Measurements from ENCODE around the gene RASSF5. TPM values are rescaled to one million over a fixed set of nuclear protein-coding genes. Genes with fewer than 3 reads are reported as not detected.

RASSF5 gene
- polyA plus RNA-seq, 2 of the 4 experiments (the other 2 are of a cell fraction): 2.0 to 2.2 TPM

DNA sequence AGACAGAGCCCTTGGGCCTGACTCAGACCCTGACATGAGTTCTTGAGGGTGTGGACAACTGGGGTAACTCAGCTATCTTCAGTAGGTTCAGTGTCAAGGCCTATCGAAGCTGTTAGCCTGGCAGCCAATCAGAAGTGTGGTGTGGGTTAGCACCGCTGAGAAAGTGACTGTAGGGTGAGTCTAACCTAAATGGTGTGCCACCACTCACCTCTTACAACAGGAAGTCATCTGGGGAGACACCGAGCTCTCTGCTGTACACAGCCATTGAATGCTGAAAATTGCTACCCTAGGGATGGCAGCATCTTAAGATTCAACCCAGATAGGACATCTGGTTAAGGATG is 44.6 kb downstream of the RASSF5 start:
- CTCF ChIA-PET: interaction anchor here (0.6 to 1.4 kb wide), 5 partner anchors 14 to 82 kb away, joined by 3 to 5 read pairs (median 3); no protein-coding TSS in a partner anchor
- Histone ChIP-seq H3K27ac (no peak overlapping the region), H3K4me1 (peaks cover 5% of the 10 kb centered on the region; the same call in 1 of the 3 replicates), H3K4me3 (no peak overlapping the region), H3K9me3 (no peaks in the 10 kb centered on the region), H3K4me2 (no peak overlapping the region)
- TF ChIP-seq CEBPB (IDR thresholded peaks at IDR 0.05): no peak
- no peak for TF ChIP-seq MAX (IDR thresholded peaks at IDR 0.05)
- no peak for TF ChIP-seq ESRRA (IDR thresholded peaks at IDR 0.05; ENCODE audit: borderline replicate concordance, low read length)
- no peak for TF ChIP-seq NPAS2 (CRISPR knock-in tag; IDR thresholded peaks at IDR 0.05; ENCODE audit: borderline replicate concordance)
- no peak for TF ChIP-seq CBX2 (IDR thresholded peaks at IDR 0.05; ENCODE audit: borderline replicate concordance, low read depth)
- no peak for TF ChIP-seq ZNF302 (CRISPR knock-in tag; IDR thresholded peaks at IDR 0.05)
- TF ChIP-seq HEYL (CRISPR knock-in tag; IDR thresholded peaks at IDR 0.05): no peak
- TF ChIP-seq, protein P1, sequence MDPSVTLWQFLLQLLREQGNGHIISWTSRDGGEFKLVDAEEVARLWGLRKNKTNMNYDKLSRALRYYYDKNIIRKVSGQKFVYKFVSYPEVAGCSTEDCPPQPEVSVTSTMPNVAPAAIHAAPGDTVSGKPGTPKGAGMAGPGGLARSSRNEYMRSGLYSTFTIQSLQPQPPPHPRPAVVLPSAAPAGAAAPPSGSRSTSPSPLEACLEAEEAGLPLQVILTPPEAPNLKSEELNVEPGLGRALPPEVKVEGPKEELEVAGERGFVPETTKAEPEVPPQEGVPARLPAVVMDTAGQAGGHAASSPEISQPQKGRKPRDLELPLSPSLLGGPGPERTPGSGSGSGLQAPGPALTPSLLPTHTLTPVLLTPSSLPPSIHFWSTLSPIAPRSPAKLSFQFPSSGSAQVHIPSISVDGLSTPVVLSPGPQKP (IDR thresholded peaks at IDR 0.05; ENCODE audit: low read depth, low read length): no peak
- TF ChIP-seq SMC3 (IDR thresholded peaks at IDR 0.05): no peak
- 43% methylated on average over 3 of the region's 3 CpGs for WGBS (ENCODE audit: missing lambda C conversion rate)
- DNase-seq (ENCODE audit: low read depth in 1 of 2, low spot score in 1 of 2): no peak
- no peak for FAIRE-seq
- POLR2A ChIA-PET: no interaction called here
- ATAC-seq: no peak

DNA sequence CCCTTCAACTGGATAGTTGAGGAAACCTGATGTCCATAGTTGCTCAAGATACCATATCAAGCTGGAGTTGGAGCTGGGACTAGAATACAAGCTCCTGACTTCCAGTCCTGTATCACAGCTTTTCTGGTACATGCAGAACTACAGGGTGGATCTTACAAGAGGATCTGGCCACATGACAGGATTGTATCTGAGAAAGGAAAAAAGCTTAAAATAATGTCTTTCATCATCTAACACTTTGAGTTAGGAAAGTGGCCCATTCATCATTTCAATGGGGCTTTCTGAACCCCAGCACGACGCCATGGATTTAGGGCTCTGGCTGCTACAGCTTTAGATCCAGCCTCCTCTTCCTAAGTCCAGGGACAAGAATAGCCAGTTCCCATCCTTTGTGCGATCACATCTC is 46.9 kb downstream of the RASSF5 start:
- no peak for FAIRE-seq
- ChIA-PET CTCF (interaction anchor here (0.8 to 4.7 kb wide), 8 partner anchors 10 to 110 kb away, joined by 3 to 52 read pairs (median 6); no protein-coding TSS in a partner anchor), POLR2A (no interaction called here)
- no peak overlapping the region for H3K27ac ChIP-seq
- 85% methylated on average over 3 of the region's 3 CpGs for WGBS (ENCODE audit: missing lambda C conversion rate)
- H3K4me3 ChIP-seq: no peak overlapping the region
- H3K4me2 ChIP-seq: no peak overlapping the region
- no peak for ATAC-seq
- H3K9me3 ChIP-seq: no peaks in the 10 kb centered on the region
- peaks cover 14% of the 10 kb centered on the region for H3K4me1 ChIP-seq
- TF ChIP-seq TP53 (CRISPR knock-in tag; IDR thresholded peaks at IDR 0.05) (no peak), GATA3 (IDR thresholded peaks at IDR 0.05; ENCODE audit: borderline replicate concordance) (no peak), NFE2L2 (conservative IDR thresholded peaks at IDR 0.05; ENCODE audit: low read length) (no peak), FOSL2 (IDR thresholded peaks at IDR 0.05) (no peak), FOSL2 (CRISPR knock-in tag; IDR thresholded peaks at IDR 0.05) (no peak), CBX2 (IDR thresholded peaks at IDR 0.05; ENCODE audit: borderline replicate concordance, low read depth) (no peak), HOXB13 (CRISPR knock-in tag; IDR thresholded peaks at IDR 0.05; ENCODE audit: low read depth) (no peak)
- no peak for DNase-seq (ENCODE audit: low read depth in 1 of 2, low spot score in 1 of 2)

GRCh38 chr1:206554701-206555472 is 47.6 kb downstream of the RASSF5 start:
- WGBS (ENCODE audit: missing lambda C conversion rate): 75% methylated on average over 1 of the region's 1 CpG
- FAIRE-seq (no peak), DNase-seq (ENCODE audit: low read depth in 1 of 2, low spot score in 1 of 2) (no peak), ATAC-seq (no peak)
- Histone ChIP-seq H3K9me3 (no peaks in the 10 kb centered on the region), H3K4me3 (no peak overlapping the region), H3K4me1 (peaks cover 14% of the 10 kb centered on the region), H3K4me2 (no peak overlapping the region), H3K27ac (no peak overlapping the region)
- ChIA-PET CTCF (interaction anchor here (0.8 to 4.7 kb wide), 11 partner anchors 10 to 109 kb away, joined by 3 to 52 read pairs (median 3); no protein-coding TSS in a partner anchor), POLR2A (interaction anchor here (0.7 kb wide), 1 partner anchor 14 kb away, joined by 3 read pairs; no protein-coding TSS in a partner anchor)
- TF ChIP-seq PHF8 (IDR thresholded peaks at IDR 0.05; ENCODE audit: borderline replicate concordance, low read depth): no peak
- no peak for TF ChIP-seq RFX5 (IDR thresholded peaks at IDR 0.05)
- TF ChIP-seq MAFK (IDR thresholded peaks at IDR 0.05; ENCODE audit: partially characterized antibody): no peak
- TF ChIP-seq HOXB5 (CRISPR knock-in tag; IDR thresholded peaks at IDR 0.05): no peak
- TF ChIP-seq FOSB (CRISPR knock-in tag; IDR thresholded peaks at IDR 0.05): no peak
- TF ChIP-seq NFE2L2 (conservative IDR thresholded peaks at IDR 0.05; ENCODE audit: low read length): no peak
- TF ChIP-seq ATOH8 (CRISPR knock-in tag; IDR thresholded peaks at IDR 0.05; ENCODE audit: low read depth): no peak
- no peak for TF ChIP-seq NR3C1 (IDR thresholded peaks at IDR 0.05)
- no peak for TF ChIP-seq RARB (CRISPR knock-in tag; IDR thresholded peaks at IDR 0.05)
- TF ChIP-seq PBX3 (IDR thresholded peaks at IDR 0.05): no peak
- TF ChIP-seq, protein P2, sequence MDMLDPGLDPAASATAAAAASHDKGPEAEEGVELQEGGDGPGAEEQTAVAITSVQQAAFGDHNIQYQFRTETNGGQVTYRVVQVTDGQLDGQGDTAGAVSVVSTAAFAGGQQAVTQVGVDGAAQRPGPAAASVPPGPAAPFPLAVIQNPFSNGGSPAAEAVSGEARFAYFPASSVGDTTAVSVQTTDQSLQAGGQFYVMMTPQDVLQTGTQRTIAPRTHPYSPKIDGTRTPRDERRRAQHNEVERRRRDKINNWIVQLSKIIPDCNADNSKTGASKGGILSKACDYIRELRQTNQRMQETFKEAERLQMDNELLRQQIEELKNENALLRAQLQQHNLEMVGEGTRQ (IDR thresholded peaks at IDR 0.05): no peak
- no peak for TF ChIP-seq GATA3 (IDR thresholded peaks at IDR 0.05; ENCODE audit: borderline replicate concordance)
- TF ChIP-seq, protein P1 (IDR thresholded peaks at IDR 0.05; ENCODE audit: low read depth, low read length): no peak
